ENCODE data around the gene BICRA.
"Not testable (repeated sequence)": the region's sequence is repeated elsewhere in the genome, so short reads cannot be mapped to it uniquely, and the experiment has no call there.

Gene BICRA

DNA sequence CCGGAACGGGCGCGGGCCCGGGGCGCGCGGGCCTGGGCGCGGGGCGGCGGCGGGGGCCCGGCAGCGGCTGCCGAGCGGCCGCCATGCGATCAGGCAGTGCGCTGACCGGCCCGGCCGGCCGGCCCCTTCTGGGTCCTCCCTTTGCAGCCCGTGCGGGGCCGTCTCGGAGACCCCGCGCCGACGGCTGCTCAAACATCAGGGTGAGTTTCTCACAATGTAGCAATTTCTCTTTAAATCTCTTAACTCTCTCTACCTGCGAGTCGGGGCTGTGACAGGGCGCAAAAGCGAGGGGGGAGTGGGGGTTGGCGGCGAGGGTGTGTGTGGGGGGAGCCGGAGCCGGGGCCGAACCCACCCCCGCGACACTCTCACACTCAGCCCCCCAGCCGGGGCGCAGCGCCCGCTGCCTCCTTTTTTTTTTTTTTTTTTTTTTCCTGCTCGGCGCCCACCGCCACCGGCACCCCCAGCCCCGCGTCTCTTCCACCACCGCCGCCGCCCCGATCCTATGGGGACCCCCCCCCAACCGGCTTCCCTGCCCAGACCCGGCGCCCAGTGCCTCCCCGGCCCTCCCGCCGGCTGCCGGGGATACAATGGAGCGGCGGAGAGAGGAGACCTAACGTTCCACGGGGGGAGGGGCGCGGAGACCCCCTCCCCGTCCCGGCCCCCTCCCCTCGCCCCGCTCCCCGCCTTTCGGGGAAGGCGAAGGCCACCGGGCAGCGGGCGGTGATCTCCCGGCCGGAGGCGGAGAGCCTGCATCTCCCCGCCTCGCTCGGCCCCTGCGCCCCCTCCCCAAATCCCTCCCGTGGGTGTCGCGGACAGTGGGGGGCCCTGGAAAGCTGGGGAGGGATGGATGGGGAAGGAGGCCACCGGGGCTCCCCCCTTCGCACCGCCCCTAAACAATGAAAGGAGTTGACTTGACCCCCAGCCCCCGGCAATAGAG, at the start of gene BICRA:
Gene BICRA, plus strand, starts transcription at position 166 of the 937 bp plus-strand sequence. CDS start 64,441 bp downstream, outside the sequence.
- DNase-seq: peak; percentile 86

GRCh38 chr19:47560999-47561398, 47.9 kb upstream of the BICRA start:
- no peak for DNase-seq

GRCh38 chr19:47561440-47562057, 47.4 kb upstream of the BICRA start:
- no peak for DNase-seq

DNA sequence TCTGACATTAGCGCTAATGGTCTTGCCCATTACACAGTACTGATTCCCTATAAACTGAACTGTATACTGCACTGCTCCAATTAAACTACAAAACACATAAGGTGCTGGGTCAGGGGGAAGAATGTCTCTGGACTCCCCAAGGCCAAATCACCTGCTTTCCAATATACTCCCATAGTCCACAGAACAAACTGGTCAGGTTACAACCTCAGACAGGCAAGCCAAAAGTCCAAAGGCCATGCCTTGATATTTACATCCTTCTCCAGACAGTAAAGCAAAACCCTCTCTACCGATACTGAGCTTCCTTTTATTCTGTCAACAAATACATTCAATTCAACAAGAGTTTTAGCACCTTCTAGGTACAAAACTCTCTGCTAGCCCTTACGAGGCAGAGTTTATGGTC, 44.9 kb upstream of the BICRA start:
- no peak for DNase-seq

GRCh38 chr19:47569331-47569730, 39.6 kb upstream of the BICRA start:
- DNase-seq: no peak

- no peak for DNase-seq
Measured at GRCh38 chr19:47572635-47573034, 36.3 kb upstream of the BICRA start.

- peak; percentile 79 for DNase-seq
Measured at GRCh38 chr19:47573071-47574026, 35.6 kb upstream of the BICRA start, which contains the start of gene ZNF541. ZNF541 (minus strand) TSS chr19:47573148; CDS start chr19:47555856, 17,292 bp downstream.

GRCh38 chr19:47580397-47580796, 28.5 kb upstream of the BICRA start:
- no peak for DNase-seq

- DNase-seq: no peak
Measured at GRCh38 chr19:47581605-47582319, 27.2 kb upstream of the BICRA start.

DNA sequence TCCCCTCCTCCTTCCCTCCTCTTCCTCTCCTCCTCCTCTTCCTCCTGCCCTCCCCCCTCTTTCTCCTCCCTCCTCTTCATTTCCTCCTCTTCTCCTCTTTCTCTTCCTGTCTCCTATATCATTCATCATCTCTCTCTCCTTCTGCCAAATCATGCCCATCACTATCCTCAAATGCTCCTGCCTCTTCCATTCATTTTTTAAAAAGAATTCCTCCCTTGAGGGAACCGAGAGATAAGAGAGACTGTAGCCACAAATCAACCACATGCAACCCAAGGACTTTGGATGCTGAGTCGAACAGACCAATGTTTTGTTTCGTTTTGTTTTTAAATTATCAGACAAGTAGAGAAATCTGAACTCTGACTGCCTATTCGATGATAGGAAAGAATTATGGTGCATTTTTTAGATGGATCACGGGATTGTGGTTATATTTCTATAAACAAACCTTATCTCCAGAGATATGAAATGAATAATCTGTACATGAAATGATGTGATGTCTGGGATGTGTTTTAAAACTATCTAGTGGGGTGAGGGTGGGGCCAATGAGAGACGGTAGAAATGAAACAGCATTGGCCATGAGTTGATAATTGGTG, 26.5 kb upstream of the BICRA start:
- no peak for DNase-seq

DNA sequence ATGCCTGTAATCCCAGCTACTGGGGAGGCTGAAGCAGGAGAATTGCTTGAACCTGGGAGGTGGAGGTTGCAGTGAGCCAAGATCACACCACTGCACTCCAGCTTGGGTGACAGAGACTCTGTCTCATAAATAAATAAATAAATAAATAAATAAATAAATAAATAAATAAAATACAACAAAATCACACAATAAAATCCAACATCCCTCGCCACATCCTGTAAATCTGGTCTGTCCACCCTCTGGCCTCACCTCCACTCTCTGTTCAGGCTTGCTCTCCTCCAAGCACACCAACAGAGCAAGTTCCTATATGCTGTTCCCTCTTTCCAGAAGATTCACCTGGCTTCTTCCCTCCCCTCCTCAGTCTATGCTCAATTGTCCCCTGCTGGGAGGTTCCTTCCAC, 25.8 kb upstream of the BICRA start:
- not testable (repeated sequence) for DNase-seq

DNA sequence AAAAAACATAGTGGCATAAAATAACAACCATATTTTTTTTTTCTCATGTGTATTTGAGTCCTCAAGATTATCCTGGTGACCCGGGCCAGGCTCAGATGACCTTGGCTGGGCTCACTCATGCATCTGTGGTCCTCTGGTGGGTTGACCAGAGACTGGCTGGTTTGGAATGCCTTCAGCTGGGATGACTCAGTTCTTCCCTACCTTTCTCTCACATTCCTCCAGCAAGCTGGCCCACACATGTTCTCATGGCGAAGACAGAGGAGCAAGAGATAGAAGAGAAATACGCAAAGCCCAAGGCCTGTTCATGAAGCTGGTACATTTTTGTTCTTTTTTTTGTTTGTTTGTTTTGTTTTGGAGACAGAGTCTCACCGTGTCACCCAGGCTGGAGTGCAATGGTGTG, 21.6 kb upstream of the BICRA start:
- no peak for DNase-seq

DNA sequence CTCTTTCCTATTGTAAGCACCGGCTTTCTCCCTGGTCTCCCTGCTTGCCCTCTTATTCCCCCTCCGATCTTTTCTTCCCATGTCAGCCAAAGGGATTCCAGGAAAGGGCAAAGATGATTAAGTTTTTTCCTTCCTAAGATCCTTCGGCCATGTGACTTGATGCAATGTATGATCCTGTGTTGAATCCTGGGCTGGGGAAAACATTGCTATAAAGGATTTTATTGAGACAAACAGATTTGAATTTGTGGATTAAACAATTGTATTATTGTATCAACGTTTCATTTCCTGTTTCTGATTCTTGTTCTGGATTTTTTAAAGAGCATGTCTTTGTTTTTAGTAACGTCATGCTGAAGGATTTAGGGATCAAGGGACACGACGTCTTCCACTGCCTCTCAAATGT, 19.1 kb upstream of the BICRA start:
- DNase-seq: no peak

DNA sequence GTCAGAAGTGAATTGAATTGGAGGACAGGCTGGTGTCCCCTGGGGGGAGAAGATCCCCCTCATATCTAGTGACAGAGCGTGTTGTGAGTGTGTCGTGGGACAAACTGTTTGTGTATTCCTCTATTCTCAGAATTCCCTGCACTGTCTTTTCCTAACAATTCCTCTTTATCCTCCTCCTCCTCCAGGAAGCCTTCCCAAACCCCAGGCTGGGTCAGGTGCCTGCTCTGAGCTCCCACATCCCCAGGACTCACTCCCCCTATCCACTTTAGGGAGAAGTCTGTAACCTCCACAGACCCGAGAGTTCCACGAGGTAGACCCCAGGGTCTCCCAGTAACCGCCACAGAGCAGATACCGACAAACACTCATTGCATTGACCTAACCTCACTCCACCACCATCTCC, 15.1 kb upstream of the BICRA start:
- DNase-seq: no peak

DNA sequence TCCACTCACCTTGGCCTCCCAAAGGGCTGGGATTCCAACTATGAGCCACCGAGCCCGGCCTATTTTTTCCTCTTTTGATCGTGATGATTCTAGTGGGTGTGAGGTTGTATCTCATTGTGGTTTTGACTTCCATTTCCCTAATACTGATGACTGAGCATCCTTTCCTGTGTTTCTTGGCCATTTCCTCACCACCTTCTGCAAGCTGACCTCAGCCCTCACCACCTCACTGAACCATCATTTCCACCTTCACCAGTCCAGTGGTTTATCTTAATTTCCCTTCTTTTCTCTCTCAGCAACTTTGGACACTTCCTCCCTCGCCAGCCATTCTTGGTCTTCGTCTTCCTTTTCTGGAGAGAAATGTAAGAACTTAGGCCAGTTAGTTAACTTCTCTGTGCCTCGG, 13.0 kb upstream of the BICRA start:
- DNase-seq: no peak

DNA sequence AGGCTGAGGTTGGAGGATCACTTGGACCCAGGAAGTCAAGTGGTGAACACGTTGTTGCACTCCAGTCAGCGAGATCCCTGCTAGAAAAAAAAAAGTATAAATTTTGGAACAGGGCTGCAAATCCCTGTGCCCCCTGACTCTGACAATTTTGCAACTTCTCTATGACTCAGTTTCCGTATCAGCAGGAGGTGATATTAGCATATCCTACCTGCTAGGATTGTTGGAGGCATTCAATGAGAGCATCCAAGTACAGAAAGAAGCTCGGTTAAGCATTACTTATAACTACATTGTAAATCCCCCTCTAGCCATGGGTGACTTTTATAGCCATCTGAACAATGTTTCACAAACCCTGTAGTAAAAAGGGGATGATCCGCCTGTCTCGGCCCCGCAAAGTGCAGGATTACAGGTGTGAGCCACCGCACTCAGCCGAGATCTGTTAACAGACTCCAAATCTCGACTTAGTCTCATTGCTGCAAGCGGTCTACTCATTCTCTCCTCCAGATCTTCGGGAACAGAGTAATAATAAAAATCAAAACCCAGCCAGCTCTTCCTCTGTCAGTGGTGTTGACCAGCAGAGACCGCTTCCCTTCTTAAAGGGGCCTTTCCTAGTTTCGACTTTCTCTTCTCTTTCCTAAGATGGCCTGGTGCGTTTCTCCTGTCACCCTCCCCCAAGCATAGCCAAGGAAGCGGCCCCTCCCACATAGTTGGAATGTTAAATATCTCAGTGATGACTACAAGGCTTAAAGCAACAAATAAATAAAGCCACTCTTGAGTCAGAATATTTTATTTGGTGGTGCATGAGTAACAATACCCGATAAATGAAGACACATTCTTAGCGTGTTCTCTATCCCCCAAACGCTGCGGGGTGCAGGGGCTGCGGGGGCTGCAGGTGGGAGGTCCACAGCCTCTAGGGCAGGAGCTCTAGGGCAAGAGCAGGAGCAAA, 10.3 kb upstream of the BICRA start:
- no peak for DNase-seq

DNA sequence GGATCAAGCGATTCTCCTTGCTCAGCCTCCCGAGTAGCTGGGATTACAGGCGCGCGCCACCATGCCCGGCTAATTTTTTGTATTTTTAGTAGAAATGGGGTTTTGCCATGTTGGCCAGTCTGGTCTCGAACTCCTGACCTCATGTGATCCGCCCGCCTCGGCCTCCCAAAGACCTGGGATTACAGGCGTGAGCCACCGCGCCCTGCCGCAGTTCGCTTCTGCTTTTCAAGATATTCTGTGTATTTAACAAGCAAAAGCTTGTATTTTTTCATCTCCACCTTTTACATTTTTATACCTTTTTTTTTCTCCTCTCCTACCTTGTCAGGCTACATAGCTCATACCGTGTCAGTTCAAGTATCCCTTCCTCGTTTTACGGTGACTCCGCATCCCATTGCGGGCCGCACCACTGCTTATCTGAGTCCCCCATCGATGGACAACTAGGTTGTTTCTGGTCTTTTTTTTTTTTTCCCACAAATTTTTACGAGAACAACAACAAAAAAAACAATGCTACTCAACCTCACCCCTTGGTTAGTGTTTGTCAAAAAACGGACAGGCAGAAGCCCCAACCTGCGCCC, 9.2 kb upstream of the BICRA start:
- not testable (repeated sequence) for DNase-seq

DNA sequence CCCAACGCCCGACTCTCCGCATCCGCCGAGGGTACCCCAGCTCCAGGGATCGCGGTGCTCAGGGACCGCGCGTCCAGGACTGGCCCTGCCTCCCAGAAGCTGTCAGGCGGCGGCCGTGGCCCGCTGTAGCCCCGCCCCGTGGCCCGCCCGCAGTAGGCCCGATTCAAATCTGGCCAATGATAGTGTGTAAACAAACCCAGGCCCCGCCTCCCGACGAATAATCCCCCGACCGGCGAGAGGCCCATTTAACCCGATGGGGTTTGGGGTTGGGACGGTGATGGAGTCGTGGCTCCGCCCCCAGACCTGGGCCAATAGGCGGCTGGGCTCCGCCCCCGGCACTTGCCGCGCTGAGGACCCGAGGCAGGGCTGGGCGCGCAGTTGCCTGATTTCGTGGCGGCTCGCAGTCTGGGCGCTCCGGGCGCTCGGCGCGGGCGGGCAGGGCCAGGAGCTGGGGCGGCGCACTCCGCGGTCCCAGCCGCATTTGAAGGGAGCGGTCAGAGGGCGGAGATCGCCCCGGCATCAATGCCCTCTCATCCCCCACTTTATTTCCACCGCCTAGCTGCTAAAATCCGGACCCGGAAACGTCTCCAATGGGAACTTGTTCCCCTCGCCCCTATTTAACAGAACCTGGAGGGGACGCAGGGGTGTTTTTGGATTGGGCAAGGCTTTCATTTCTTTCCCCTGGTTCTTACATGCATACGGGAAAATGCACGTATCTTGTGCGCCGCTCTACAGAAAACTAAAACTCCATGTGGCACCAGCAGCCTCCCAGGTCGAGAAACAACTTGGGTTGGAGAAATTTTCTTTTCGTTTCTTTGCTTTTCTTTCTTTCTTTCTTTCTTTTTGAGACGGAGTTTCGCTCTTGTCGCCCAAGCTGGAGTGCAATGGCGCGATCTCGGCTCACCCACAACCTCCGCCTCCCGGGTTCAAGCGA, 8.4 kb upstream of the BICRA start:
- peak; percentile 96 for DNase-seq
